ENCODE measurements around the gene MICAL3.

The MICAL3 gene

DNA sequence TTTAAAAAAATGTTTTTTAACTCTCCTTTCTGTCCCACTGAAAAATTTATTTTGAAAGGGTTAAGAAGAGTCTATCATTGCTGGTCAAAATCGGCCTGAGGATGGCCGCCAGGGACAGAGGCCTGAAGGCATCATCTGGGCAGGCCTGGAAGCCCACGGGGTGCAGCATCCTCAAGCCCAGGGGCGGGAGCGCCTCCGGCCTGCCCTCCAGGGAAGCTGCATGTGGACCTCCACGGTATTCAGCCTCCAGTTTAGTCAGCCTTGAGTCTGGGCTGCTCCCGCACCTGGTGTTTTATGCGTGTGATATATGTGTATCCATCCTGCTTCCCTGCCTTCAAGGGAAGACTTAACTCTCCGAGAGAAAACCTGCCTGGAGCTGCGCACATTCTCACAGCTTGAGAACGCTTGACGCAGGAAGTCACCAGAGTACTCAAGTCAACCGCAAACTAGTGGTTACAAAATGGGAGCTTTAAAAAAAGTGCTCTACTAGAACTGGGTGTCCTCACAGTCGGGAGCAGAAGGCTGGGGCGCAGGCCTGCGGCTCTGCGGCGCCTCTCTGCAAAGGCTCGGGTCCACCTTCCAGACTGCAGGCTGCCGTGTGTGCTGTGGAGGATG lies 236.5 kb downstream of the MICAL3 start:
- no peak for DNase-seq

- no peak for DNase-seq
Observed at GRCh38 chr22:17787241-17787640, 237.1 kb downstream of the MICAL3 start.

DNA sequence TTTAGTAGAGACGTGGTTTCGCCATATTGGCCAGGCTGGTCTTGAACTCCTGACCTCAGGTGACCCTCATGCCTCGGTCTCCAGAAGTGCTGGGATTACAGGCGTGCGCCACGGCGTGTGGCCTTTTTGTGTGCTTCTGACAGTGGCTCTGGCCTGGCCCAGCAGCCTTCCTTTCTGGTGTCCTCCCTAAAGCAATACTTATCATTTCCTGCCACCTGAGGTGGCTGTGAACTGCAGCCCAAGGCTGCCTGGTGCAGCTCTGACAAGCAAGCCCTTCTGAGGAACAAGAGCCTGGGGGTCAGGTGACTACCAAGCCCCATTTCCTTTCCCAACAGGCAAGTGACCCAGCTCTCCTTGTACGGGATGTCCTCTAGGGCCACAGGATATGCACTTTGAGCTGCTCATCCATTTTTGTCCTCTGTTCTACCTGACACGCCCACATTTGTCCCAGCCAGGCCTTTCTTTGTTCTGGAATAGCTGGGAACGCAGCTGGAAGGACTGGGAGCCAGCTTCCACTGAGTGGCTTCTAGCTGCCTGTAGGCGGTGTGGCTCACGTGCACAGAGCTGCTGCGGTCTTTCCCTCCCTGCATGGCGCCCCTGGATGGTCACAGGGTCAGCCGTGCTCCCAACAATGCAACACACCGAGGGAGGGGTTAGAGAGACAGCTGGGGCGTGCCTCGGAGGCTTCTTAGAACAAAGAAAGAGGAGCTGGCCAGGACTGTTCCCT lies 237.8 kb downstream of the MICAL3 start:
- DNase-seq, result no peak

- DNase-seq, result peak; percentile 79
Observed at GRCh38 chr22:17785185-17786184, 238.9 kb downstream of the MICAL3 start.

GRCh38 chr22:17784776-17785175 lies 239.6 kb downstream of the MICAL3 start:
- no peak for DNase-seq

DNA sequence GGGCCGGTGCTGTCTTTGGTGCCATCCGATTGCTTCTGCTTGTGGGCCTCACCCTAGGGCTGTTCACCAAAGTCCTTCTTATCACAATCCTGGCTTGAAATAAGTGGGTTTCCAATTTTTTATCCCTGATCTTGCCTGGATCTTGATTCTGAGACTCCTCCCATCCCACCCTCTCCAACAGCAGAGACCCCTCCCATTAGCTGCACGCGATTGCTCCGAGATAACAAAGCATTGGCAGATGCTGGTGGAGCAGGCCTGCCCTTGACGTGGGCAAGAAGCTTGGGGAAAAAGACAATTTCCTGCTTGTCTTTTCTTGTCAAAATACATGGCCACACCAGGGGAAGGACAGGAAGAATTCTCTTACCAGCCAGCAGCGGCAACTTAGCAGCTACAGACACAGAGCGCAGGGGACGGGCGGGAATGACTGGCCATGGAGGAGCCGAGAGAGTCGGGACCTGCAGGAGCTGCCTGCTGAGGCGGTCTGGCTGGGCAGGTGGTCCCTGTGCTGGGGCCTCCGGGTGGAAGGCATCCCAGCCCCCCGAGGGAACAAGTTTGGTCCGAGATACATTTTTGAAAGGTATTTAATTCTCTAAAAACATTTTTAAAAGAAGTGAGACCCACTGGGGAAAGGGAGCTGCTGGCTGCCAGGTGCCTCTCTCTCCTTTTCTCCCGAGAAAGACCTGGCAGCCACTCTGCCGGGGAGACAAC lies 240.4 kb downstream of the MICAL3 start:
- DNase-seq, result no peak

GRCh38 chr22:17783312-17783711 lies 241.0 kb downstream of the MICAL3 start:
- DNase-seq, result no peak

- DNase-seq, result no peak
Observed at GRCh38 chr22:17782621-17783020, 241.7 kb downstream of the MICAL3 start.

DNA sequence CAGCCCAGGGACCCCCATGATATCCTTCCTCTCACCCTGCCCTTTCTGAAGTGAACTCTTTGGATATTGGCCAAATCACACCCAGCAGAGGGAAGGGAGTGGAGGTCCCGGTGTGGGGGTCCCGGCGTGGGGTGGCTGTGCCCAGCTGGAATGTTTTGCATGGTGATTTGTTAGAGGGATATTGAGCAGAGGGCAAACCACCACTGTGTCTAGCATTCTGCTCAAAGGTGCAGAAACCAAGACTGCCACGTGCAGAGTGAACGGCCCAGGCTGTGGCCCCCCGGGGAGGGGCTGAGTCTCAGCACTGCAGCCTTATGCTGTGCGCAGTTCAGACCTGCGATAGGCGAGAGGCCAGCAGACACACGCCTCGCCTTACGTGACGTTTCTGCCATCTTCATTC lies 242.2 kb downstream of the MICAL3 start:
- DNase-seq, result no peak

DNA sequence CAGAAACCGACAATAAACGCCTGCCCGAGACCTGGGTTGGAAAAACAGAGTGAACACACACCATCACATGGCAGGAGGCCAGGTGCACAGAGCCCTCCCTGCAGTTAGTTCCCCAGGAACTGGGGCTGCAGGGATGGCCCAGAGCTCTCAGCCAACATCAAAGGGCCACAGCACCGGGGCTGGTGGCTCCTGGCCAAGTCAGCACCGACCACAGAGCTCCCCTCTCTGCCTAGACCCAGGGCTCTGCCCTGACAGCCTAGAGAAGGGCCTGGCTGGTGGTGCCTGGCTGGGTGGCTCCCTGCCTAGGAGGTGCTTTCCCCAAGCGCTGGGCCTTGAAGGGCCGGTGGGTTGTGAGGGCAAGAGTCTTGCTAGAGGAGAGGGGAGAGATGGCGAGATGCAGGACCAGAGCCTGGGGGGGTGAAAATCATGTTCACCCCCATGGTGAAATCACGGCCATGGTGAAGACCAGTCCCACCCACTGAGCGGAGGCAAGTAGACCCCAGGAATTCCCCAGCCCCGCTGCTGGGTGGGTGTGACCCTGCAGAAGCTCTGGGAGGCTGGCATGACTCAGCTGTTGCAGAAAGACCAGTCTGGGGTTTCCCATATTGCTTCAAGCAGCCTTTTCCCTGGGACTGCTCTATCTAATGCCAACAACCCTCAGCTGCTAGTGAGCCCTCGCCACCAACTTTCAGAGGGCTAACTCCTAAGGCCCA lies 242.9 kb downstream of the MICAL3 start:
- peak; percentile 98 for DNase-seq

- no peak for DNase-seq
Observed at GRCh38 chr22:17780741-17781318, 243.5 kb downstream of the MICAL3 start.

GRCh38 chr22:17780116-17780740 lies 244.1 kb downstream of the MICAL3 start:
- no peak for DNase-seq

- no peak for DNase-seq
Observed at GRCh38 chr22:17779286-17780115, 244.9 kb downstream of the MICAL3 start.

DNA sequence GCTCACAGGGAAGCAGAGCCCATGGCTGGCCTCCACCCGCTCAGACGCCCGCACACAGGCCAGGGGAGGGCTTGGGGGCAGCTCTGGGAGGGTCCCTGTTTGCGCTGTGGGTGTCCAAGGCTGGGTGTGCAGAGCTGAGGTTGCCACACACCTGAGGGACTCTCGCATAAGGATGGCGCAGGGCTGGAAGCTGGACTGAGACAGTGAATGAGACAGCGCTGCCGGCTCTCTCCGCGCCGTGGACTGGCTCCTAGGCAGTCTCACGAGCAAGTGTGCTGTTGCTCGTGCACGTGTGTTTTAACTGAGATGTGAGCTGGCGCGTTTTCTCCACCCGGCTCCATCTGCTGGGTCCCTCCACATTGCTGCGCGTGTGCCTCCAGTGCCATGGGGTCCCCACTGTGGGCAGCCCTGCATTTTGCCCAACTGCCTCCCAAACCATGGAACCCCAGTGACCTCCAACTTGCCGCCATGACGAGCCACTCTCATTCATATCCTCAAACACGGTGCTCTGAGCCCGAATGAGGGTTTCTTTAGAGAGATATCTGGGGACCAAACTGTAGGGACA lies 245.9 kb downstream of the MICAL3 start:
- DNase-seq, result no peak

- DNase-seq, result no peak
Observed at GRCh38 chr22:17777717-17778044, 246.7 kb downstream of the MICAL3 start.

DNA sequence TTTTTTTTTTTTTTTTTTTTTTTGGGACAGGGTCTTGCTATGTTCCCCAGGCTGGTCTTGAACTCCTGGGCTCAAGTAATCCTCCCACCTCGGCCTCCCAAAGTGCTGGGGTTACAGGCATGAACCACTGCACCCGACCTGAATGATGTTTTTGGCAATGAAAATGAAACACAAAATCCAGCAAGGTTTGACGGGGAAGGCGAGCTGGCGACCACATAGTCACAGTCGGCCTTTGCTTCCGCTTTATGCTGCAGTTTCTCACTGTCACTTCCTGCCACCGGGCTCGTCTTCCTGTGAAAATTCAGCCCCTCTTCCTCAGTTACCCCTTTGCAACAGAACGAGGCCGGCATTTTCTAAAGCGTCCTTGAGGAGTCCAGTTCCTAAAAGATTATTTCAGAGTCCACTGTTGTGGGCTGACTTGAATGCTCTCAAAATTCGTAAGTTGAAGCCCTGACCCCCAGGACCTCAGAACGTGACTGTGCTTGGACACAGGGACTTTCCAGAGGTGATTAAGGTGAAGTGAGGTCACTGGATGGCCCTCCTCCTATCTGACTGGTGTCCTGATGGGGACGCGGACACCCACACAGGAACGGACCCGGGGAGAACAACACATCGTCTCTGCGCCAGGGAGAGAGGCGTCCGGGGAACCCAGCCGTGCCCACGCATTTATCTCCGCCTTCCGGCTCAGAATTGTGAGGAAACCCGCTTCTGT lies 247.2 kb downstream of the MICAL3 start:
- DNase-seq, result peak; percentile 90

DNA sequence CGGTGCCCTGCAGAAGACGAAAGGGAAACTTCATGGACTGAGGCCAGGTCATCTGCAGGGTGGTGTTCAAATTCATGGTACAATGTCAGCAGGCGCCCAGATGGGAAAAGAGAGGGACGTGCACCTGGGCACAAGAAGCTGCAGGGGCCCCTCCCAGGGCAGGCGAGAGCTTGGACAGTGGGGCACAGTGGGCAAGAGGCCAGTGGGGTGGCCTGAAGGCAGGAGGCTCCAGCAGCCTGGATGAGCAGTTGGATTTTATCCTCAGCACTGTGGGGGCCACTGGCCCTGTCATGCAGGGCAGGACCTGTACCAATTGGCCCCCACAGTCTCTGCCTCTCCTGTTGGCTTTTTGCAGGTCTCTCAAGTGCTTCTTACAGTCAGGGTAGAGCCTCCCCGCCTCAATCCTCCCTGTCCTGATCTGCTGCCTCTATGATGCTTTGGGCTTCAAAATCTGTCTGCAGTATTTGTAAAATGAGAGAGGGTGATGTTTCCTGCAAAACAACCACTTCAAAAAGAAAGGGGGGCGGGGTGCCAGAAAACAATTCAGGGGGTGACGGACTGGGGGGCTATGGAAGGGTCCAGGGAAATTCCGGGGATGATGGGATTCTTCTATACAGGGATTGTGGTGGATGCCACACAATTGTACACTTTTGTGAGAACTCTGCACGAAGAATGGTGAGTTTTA lies 248.4 kb downstream of the MICAL3 start:
- no peak for DNase-seq

- peak; percentile 58 for DNase-seq
Observed at GRCh38 chr22:17774926-17775685, 249.3 kb downstream of the MICAL3 start.

Measured in suppressor macrophage treated with lipopolysaccharide for 4 hours (primary cell).